ENCODE results near the gene AP1AR.
"Not testable (repeated sequence)": the region's sequence is repeated elsewhere in the genome, so short reads cannot be mapped to it uniquely, and the experiment has no call there.

AP1AR gene

DNA sequence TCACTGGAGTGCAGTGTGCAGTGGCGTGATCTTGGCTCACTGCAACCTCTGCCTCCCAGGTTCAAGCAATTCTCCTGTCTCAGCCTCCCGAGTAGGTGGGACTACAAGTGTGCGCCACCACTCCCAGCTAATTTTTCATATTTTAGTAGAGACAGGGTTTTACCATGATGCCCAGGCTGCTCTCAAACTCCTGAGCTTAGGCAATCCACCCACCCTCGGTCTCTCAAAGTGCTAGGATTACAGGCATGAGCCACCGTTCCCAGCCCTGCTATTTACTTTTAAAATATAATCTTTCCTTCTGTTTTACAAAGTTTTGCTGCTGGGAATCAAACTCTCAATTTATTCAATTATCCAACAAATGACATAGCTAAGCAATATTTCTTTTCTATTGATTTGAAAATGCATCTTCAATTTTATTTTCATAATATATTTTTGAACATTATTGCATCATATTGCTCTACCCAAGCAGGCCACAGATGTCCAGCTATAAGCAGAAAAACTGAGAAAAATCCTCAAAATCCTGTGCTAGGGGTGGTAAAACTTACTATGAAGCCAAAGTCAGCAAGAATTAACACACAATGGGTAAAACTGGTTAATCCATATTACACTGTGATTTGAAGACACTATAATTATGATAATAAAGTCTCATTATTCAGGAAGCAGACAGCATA lies 48.9 kb downstream of the AP1AR start:
- DNase-seq = no peak

DNA sequence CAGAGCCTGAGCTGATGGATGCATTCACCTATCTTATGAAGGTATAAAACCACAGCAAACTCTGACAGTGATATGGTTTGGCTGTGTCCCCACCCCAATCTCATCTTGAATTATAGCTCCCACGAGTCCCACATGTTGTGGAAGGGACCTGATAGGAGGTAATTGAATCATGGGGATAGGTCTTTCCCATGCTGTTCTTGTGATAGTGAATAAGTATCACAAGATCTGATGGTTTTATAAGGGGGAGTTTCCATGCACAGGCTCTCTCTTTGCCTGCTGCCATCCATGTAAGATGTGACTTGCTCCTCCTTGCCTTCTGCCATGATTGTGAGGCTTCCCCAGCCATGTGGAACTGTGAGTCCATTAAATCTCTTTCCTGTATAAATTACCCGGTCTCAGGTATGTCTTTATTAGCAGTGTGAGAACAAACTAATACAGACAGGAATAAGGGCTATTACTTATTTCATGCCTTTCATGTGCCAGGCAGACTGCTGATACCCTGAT lies 50.4 kb downstream of the AP1AR start:
- DNase-seq = not testable (repeated sequence)

DNA sequence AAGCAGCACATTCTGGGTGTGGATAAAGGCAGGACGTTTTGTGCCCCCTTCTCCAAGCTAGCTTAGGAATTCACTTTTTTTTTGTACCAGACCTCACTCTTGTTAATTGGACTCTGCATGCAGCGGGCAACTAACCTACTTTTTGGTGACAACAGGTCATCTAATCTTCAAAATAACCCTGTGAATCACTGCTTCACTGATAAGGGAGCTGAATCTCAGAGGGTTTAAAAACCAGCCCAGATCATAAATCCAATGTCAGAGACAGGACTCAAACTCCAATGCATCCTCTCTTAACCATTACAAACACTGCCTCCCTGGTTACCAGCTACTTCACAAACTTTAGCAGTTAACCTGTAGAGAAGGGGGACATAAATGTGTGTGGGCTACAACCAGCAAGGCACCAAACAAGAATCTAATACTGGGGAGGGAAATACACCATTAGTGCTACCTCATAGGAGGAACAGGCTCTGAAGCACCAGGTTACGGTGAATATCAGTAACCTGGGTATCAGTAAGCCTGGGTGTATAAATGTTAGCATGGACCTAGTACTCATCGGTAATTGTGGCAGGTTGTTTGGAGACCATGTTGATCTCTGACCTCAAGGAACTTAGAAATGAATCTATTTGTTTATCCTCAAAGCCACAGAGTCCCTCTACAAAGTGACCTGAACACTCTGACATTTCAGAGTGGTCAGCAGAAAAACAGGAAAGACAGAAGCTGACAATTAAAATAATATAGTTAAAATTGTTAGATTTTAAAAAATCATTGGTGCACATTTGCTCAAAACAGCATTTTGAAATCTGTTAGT lies 51.5 kb downstream of the AP1AR start:
- no peak for DNase-seq

DNA sequence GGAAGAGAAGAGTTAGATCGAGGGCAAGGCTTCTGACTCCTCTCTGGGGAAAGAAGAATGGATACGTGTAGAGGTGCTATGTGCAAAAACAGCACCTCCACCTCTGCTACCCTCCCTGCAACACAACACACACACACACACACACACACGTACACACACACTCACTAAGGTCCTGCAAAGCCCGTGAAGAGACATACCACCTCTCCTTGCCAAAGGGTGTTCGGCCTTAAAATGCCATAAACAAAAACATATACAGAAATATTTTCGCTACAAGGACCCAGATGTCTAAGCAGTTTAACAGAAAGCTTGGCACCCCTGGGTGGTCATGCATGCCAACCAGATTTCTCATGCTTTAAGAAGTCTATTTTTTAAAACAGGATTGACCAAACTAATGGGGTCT lies 52.6 kb downstream of the AP1AR start:
- DNase-seq = no peak

DNA sequence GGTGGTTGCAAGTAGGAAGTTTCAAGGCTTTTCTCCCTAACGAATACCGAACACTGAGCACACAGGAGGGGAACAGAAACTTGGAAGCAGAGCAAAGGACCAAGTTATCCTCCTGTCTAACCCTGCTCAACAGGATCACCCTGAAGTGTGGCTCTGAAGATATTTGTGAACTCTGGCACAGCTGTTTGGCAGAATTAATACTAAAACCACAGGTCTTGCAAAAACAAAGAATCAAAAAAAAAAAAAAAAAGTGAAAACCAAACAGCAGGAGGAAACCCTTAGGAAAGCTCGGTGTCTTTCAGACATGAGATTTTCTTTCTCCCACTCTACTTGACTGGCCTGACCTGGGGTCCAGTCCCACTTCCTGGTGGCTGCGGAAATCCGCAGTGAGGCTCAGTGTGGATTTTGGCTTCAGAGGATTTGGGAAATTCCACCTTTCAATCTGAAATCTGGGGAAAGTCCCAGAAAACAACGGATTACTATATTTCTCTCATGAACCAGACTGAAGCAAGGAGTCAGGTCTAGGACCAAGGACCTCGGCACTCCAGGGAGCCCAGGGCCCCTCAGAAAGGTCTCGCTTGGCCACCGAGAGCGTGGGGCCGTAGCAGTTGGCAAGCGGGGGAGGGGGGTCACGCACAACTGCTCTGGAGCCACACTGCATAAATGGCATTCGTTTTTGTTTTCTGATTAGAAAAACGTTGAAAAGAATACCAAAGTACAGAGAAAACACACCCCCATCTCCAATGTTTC lies 53.2 kb downstream of the AP1AR start:
- DNase-seq = no peak

DNA sequence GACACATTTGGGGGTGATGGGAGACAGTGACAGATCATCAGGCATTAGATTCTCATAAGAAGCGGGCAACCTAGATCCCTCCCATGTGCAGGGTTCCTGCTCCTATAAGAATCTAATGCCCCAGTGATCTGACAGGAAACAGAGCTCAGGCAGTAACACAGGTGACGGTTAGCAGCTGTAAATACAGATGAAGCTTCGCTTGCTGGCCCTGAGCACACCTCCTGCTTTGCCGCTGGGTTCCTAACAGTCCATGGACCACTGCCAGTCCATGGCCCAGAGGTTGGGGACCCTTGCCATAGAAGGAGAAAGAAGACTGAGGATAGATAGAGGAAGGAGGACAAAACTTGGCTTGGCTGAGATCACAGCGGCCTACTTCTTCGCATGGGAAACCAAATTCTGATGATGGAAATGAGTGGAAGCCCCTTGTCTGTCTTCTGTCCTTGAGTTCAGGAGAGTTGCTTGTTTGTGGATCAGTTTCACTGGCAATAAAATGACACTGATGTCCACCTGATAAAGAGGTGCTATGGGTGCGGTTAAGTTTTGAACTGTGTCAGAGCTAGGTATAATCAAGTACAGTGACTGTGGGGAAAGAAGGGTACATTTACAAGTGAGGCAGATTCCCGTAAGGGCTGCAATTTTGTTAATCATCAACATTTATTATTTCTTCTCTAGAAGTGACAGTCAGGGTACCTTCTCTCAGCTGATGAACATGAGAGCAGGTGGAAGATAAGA lies 55.8 kb downstream of the AP1AR start:
- no peak for DNase-seq

DNA sequence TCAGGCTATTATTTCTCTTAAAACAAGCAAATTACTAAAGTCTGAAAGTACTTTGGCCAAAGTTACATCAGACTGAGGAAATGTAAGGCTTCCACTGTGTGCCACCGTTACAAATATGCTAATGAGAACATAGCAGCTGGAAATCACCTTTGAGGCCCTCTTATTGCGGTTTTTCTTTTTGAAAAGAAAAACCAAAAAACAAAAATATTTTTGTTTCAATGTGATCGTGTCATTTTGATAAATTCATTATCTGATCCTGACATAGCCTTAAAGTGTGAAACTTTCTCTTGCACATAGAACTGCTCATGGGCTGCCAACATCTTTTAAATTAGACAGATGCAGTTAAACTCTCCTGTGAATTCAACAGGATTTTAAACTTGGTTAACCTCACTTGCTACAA lies 56.9 kb downstream of the AP1AR start:
- DNase-seq = no peak

DNA sequence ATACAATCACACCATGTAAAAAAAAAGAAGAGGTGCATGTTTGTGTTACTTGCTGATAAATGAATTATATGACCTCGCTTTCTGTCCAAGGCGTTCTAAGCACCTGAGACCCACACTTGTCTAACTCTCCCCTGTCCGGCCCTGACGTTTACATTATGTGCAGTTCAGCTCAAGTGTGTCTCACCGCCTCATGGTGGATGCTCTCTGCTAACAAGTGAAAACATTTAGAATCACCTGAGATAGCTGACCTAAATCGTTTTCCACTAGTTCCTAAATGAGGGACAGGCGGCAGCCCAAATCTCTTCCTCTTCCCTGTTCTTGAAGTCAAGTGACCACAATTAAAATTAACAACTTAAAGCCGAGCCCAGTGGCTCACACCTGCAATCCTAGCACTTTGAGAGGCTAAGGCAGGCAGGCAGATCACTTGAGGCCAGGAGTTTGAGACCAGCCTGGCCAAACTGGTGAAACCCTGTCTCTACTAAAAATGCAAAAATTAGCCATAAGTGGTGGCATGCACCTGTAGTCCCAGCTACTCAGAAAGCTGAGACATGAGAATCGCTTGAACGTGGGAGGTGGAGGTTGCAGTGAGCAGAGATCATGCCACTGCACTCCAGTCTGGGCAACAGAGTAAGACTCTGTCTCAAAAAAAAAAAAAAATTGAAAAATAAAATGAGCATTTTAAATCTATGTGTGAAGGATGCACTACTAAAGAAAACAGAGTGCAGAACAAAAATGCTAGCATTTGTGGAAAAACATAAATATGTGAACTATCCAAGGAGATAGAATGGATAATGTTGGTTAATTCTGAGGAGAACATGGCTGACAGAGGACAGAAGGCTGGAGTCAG lies 58.0 kb downstream of the AP1AR start:
- no peak for DNase-seq

DNA sequence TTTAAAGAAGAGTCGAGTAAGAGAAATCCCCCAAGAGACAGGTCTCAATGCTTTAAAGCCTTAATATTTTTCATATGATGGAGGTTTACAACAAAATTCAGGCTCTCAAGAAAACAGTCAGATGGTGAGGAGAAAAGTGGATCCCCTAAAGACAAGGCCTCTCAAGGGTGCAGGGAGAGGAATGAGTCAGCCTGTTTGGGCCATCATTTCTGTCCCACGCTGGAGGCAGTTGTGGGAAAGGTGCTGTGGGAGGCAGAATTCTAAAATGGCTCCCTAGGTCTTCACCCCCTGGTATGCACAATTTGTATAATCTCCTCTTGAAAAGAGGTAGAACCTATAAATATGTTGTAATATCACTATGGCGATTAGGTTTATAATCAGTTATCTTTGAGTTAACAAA lies 58.8 kb downstream of the AP1AR start:
- DNase-seq = no peak

DNA sequence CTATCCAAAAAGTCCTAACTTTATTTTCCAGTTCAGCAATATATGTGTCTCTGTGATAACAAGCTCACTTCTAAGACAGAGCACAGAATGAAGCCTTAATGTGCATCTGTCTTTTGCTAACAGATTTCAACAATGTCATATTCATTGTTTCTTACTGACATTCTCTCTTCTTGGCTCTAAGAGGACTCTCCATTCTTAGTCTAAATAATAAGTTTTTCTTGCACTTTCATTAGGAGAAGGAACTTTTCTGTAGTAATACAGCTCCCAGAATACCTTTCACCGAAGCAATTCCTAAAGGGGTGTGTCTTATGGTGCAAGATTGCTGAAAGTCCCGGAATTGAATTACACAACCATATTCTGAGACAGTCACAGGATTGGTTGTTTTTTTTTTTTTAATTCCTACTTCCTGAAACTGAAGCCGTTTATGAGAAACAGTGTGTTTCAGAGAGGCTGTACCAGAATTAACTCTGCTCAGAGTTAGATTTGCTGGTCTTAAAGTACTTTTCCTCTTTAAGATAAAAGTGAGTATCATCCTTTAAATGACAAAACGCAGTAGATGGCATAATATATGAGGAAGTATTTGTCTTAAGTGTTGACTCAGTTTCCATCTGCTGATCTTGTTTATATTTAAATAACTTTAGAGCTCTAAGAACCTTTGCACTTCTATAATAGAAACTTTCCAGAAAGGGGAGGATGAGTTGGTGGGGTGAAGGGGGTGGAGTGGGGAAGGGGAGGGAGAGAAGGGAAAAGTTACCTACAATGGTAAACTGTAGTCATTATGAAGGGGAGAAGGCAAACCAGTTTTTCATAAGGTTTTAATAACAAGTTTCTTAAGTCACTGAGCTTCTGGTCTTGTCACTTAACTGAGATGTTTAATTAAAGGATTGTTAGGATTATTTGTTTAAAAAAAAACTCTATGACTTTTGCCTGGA lies 65.6 kb downstream of the AP1AR start, which contains the start of gene ALPK1:
ALPK1 (plus strand) TSS at position 421 of the 932 bp plus-strand sequence.
- no peak for DNase-seq

DNA sequence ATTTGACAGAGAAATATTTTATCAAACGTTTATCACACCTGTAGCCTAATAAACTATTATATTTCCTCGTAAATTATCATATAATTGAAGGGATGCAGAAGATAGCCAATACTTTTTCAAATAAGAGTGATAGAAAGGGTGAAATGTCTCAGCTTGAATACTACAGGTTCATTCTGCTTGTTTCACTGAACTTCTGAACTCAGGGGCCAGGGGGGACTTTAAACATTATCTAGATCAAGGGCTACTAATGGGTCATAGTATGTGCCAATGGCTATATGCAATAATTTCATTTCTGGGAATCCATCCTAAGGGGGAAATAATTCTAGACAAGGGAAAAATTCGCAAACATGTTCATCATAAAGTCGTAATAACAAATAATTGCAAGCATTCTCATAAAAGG lies 68.1 kb downstream of the AP1AR start:
- no peak for DNase-seq

DNA sequence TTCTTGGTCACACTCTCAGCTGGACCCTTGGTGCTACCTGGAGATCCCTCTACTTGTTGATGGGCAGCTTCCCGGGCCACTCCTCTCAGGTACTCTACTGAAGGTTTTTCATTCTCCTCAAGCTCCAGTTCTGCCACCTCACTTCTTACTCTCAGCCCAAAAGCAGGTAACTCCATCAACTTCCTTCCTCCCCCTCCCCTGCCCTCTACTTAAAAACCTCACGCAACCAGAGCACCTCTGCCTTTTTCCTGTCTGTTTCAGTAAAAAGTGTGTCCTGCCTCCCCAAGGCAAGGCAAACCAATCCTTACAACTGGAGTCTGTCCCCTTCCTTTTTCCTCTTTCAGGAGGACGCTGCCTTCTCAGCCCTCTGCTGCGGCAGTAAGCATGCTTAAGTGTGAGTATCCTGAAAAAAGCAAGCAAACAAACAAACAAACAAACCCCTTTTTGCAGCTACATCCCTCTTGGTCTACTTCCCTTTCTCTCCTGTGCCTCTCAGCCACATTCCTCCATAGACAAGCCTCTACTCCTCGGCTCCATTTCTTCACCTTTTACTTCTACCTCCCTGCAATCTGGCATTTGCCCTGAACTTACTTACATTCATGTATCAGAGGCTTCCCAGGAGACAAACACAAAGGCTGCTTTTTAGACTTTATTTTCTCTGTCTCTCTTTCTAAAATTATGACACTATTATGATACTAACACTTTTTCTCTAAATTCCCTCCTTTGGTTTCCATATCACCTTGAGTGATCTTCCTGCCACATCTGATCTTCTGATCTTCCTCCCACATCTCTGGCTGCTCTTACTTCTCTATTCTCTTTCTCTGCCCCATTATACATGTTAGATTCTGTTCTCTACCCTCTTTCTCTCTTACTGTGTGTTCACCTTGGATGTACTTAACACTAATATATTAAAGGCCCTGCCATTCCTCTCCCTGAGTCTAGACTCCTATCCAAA lies 71.0 kb downstream of the AP1AR start:
- DNase-seq = no peak

DNA sequence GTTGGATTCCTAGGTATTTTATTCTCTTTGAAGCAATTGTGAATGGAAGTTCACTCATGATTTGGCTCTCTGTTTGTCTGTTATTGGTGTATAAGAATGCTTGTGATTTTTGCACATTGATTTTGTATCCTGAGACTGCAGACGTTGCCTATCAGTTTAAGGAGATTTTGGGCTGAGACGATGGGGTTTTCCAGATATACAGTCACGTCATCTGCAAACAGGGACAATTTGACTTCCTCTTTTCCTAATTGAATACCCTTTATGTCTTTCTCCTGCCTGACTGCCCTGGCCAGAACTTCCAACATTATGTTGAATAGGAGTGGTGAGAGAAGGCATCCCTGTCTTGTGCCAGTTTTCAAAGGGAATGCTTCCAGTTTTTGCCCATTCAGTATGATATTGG lies 73.9 kb downstream of the AP1AR start:
- not testable (repeated sequence) for DNase-seq

DNA sequence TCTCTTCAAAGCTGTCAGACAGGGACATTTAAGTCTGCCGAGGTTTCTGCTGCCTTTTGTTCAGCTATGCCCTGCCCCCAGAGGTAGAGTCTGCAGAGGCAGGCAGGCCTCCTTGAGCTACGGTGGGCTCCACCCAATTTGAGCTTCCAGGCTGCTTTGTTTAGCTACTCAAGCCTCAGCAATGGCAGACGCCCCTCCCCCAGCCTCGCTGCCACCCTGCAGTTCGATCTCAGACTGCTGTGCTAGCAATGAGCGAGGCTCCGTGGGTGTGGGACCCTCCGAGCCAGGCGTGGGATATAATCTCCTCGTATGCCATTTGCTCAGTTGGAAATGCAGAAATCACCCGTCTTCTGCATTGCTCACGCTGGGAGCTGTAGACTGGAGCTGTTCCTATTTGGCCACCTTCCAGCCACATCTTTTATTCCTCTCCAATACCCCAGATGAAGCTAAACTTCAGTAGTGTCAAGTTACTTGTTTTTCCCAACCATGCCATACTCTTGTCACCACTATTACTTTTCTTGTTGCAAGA lies 77.7 kb downstream of the AP1AR start:
- not testable (repeated sequence) for DNase-seq

DNA sequence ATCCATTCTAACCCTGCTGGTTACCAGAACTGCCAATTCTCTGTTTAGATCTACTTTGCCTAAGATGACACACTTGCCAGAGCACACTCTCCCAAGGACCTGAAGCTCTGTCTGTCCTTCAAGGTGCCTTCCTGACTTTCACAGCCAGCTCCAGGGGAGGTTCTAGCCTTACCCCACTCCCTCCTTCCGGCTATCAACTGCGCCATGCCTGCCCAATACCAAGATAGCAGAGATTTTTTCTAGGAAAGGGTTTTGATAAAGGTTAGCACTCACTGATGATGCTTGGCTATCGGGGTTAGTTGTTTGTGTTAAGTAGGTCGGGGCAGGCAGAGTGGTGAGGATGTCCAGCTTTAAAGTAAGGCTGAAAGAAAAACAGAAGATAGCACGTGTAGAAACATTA lies 79.9 kb downstream of the AP1AR start:
- no peak for DNase-seq

DNA sequence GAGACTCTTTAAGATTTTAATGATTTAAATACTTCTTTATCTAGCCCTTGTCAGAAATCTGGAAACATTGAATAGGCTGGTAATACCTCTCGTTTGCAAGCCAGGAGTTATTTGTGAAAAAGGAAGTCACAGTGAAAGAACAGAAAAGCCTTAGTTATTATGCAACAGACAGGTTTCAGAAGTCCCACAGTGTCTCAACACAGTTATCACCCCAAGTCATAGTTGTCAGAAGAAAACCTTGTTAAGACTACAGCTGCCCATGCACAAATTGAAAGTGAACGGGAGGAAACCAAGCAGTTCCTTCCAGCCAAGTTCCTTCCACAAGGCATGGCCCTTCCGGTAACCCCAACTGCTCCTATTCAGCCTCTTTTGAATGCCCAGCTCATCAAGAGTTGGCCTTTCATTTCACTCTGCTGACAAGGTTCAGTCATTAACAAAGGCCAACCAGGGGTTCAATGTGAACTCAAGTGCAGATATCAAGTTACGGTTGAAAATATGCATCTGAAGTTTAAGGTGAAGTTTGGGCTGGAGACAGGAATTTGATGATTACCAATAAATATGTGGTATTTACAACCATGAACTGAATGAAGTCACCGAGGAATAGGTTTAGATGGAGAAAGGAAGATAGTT lies 81.1 kb downstream of the AP1AR start:
- no peak for DNase-seq

DNA sequence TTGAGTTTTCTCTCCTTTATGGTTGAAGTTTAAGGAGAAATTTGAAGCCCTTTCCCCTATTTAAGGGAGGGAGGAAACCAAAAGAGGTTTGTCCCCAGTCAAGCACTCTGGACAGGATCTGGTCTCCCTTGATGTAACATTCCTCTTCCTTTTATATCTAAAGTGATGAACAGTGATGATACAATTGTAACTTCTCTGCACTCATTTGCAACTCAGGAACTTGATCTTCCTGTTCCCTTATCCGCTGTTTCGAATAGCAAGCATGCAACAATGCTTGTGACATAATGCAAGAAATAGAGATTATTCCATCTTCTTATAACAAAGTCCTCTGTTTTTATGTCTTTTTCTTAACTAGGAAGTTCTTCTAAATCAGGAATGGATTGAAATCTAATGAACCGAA lies 83.9 kb downstream of the AP1AR start:
- no peak for DNase-seq

DNA sequence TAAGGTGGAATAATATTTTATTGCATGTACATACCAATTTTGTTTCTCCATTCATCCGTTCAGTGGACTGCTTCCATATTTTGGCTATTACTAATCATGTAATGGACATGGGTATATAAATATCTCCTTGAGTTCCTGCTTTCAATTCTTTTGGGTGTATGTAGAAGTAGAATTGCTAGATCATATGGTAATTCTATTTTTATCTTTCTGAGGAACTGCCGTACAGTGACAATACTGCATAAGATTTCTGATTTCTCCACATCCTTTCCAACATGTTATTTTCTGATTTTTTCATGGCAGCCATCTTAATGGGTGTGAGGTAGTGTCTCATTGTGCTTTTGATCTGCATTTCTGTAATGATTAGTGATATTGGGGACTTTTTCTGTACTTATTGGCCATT lies 84.8 kb downstream of the AP1AR start:
- DNase-seq = no peak
